ENCODE measurements around the gene DUOX2. TPM values are rescaled to one million over a fixed set of nuclear protein-coding genes. Genes with fewer than 3 reads are reported as not detected.
A peak's percentile ranks its signal among the peaks of the same experiment; 100 is the strongest.
"Not testable (repeated sequence)": the region's sequence is repeated elsewhere in the genome, so short reads cannot be mapped to it uniquely, and the experiment has no call there.

DUOX2 gene
- total and polyA plus RNA-seq, 12 donors = 0.22 to 18.5 (median 1.5) TPM

DNA sequence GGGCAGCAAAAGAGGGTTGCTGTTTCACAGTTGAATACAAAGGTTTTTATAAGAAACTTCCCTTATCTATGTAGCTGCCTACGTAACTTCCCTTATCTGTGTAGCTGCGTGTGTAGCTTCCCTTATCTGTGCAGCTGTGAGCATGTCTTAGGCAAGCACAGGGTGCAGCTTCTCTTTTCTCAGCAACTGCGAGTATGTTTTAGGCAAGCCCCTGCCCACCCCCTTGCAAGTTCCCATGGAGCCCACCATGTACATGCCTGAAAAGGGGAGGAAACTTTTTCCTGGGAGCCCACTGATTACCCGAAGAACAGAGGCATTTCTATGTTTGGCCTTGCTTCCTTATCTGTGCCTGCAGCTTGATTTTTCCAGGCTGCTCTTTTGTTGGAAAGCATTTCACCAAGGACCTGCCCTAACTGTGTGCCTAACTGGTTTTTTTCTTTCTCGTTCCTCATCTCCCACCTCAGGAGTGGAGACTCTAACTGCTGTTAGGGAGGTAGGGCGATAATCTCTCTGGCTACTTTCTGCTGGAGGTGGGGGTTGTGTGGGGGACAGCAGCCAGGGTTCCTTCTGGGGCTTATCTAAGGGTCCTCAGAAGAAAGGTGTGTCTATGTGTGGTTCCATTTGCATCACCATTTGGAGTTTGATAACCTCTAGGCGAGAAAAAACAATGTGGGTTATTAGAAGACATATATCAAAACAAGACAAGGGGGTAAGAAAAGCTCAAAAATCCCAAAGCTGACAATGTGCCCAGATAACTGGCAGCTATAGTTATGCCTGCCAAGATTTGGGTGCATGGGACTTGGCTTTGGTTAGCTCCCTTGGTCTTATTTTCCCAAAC, 65.0 kb downstream of the DUOX2 start:
- peak overlapping the region in 2 of 5 donors; percentile 31 to 56 for H3K27ac ChIP-seq
- WGBS, 4 donors = 53 to 65% (median 58%) methylated on average over 7 of the region's 7 CpGs
- H3K27me3 ChIP-seq = no peaks in the 10 kb centered on the region
- peak in 4 of 7 donors; percentile 33 to 75 (median 52) for DNase-seq
- H3K4me3 ChIP-seq = no peak overlapping the region
- TF ChIP-seq POLR2A (IDR thresholded peaks at IDR 0.05) = no peak
- TF ChIP-seq, protein P1, sequence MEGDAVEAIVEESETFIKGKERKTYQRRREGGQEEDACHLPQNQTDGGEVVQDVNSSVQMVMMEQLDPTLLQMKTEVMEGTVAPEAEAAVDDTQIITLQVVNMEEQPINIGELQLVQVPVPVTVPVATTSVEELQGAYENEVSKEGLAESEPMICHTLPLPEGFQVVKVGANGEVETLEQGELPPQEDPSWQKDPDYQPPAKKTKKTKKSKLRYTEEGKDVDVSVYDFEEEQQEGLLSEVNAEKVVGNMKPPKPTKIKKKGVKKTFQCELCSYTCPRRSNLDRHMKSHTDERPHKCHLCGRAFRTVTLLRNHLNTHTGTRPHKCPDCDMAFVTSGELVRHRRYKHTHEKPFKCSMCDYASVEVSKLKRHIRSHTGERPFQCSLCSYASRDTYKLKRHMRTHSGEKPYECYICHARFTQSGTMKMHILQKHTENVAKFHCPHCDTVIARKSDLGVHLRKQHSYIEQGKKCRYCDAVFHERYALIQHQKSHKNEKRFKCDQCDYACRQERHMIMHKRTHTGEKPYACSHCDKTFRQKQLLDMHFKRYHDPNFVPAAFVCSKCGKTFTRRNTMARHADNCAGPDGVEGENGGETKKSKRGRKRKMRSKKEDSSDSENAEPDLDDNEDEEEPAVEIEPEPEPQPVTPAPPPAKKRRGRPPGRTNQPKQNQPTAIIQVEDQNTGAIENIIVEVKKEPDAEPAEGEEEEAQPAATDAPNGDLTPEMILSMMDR (IDR thresholded peaks at IDR 0.05) = no peak
- no peaks in the 10 kb centered on the region for H3K9me3 ChIP-seq (replicated peaks in 1 of 3)
- no peaks in the 10 kb centered on the region for H3K36me3 ChIP-seq (replicated peaks in 1 of 2)
- peaks cover 0 to 5% of the 10 kb centered on the region in 2 donors for H3K4me1 ChIP-seq (replicated peaks in 1 of 2)
- intact Hi-C loops (cut with DNase I) = no loop called here

DNA sequence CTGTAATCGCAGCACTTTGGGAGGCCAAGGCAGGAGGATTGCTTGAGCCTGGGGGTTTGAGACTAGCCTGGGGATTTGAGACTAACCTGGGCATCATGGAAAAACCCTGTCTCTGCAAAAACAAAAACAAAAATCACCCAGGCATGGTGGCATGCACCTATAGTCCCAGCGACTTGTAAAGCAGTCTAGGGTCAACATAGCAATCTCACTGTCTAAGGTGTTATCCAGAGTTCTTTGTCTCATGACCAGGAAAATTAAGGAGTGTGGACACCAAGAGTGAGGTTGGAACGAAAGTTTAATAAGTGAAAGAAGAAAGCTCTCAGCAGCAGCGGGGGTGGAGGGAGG, 65.6 kb downstream of the DUOX2 start:
- H3K36me3 ChIP-seq (replicated peaks in 1 of 2); H3K9me3 ChIP-seq (replicated peaks in 1 of 3); H3K4me1 ChIP-seq (replicated peaks in 1 of 2); intact Hi-C loops (cut with DNase I); DNase-seq; H3K4me3 ChIP-seq; H3K27me3 ChIP-seq: not testable (repeated sequence)
- peak overlapping the region in 2 of 5 donors; percentile 21 to 31 for H3K27ac ChIP-seq
- 79 to 88% (median 82%) methylated on average over 4 of the region's 4 CpGs for WGBS, 4 donors

- 96 to 100% methylated on average over 1 of the region's 1 CpG; no CpG with 5 or more reads in 2 of the 4 donors for WGBS, 4 donors
Observed at GRCh38 chr15:45044270-45044669, 69.7 kb downstream of the DUOX2 start.

DNA sequence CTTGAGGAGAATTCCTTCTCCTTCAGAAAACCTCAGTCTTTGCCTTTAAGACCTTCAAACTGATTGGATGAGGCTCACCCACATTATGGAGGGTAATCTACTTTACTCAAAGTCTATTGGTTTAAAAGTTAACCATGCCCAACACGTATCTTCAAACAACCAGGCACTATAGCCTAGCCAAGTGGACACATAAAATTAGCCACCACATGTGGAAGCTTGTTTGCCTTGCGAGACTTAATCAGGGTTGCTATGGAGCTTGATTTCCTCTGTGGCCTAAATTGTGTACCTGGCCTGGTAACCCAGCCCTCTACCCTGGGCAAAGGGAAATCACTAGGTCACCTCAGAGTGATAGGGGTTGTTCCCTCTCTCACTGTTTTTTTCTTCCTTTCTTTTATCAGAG, 71.1 kb downstream of the DUOX2 start:
- intact Hi-C loops (cut with DNase I); H3K4me1 ChIP-seq (replicated peaks in 1 of 2); H3K9me3 ChIP-seq (replicated peaks in 1 of 3); H3K4me3 ChIP-seq; H3K27ac ChIP-seq; H3K27me3 ChIP-seq; DNase-seq; H3K36me3 ChIP-seq (replicated peaks in 1 of 2): not testable (repeated sequence)
- 94 to 100% methylated on average over 2 of the region's 2 CpGs; no CpG with 5 or more reads in 2 of the 4 donors for WGBS, 4 donors

More at GRCh38 chr15:45044270-45044669, 69.7 kb downstream of the DUOX2 start:
- H3K4me1 ChIP-seq (replicated peaks in 1 of 2); H3K9me3 ChIP-seq (replicated peaks in 1 of 3); intact Hi-C loops (cut with DNase I); H3K4me3 ChIP-seq; H3K27me3 ChIP-seq; H3K27ac ChIP-seq; DNase-seq; H3K36me3 ChIP-seq (replicated peaks in 1 of 2): not testable (repeated sequence)

Small RNA genes lying within 50 kb of the gene (small RNA-seq; reads per million reads assigned to genes)
- 0 reads per million in 2 donors for gene RF00019

Other genes with a start within 250 kb of the DUOX2 start
- gene TERB2, start 157.5 kb downstream of the DUOX2 start, total RNA-seq = not detected
- gene TERB2, start 157.5 kb downstream of the DUOX2 start, polyA plus RNA-seq = not detected
- 100 to 1,000 TPM in 1 of 9 donors, 10 to 100 TPM in 8; 30.1 to 164 (median 46.9) TPM for gene SORD, start 91.0 kb downstream of the DUOX2 start, total RNA-seq
- gene SORD, start 91.0 kb downstream of the DUOX2 start, polyA plus RNA-seq = 100 to 1,000 TPM in 1 of 3 donors, 1 to 10 TPM in 2; 6.8 to 124 (median 8.1) TPM
- 1 to 10 TPM in 3 of 9 donors, under 1 TPM in 2, not detected in 4; 0.17 to 4.1 (median 1.3) TPM for gene DUOXA2, start 154 bp upstream of the DUOX2 start, total RNA-seq
- under 1 TPM; 0.11 to 0.84 (median 0.48) TPM for gene DUOXA2, start 154 bp upstream of the DUOX2 start, polyA plus RNA-seq
- gene DUOXA1, start 15.7 kb upstream of the DUOX2 start, total RNA-seq = 10 to 100 TPM in 2 of 9 donors, 1 to 10 TPM in 6, under 1 TPM in 1; 0.11 to 21.3 (median 5.7) TPM
- gene DUOXA1, start 15.7 kb upstream of the DUOX2 start, polyA plus RNA-seq = 1 to 10 TPM in 2 of 3 donors, under 1 TPM in 1; 0.81 to 5.1 (median 2.9) TPM
- 10 to 100 TPM in 7 of 9 donors, 1 to 10 TPM in 1, not detected in 1; 8.2 to 98.8 (median 24.2) TPM for gene DUOX1, start 15.8 kb upstream of the DUOX2 start, total RNA-seq
- gene DUOX1, start 15.8 kb upstream of the DUOX2 start, polyA plus RNA-seq = 10 to 100 TPM in 2 of 3 donors, 1 to 10 TPM in 1; 2.5 to 23.7 (median 14.2) TPM
- 10 to 100 TPM in 8 of 9 donors, 1 to 10 TPM in 1; 3.2 to 23.4 (median 16.2) TPM for gene SHF, start 73.8 kb upstream of the DUOX2 start, total RNA-seq
- gene SHF, start 73.8 kb upstream of the DUOX2 start, polyA plus RNA-seq = 10 to 100 TPM in 2 of 3 donors, 1 to 10 TPM in 1; 5.7 to 30.0 (median 19.2) TPM
- gene SLC28A2, start 138.1 kb upstream of the DUOX2 start, total RNA-seq = under 1 TPM in 5 of 9 donors, not detected in 4; under 0.01 to 0.37 (median 0.16) TPM
- gene SLC28A2, start 138.1 kb upstream of the DUOX2 start, polyA plus RNA-seq = under 1 TPM in 1 of 3 donors, not detected in 2; 0.03 TPM